GM18870 (cell line): ENCODE results near the gene ST3GAL4.
"Not testable (repeated sequence)": the region's sequence is repeated elsewhere in the genome, so short reads cannot be mapped to it uniquely, and the experiment has no call there.

Source experiments
- ATAC-seq: cut with Tn5 transposase; IDR thresholded peaks from one replicate; pipeline ENCODE4 v1.9.1; 2021; ENCODE audit warnings: moderate library complexity; ENCODE audit not compliant: unreplicated experiment

ST3GAL4 gene

DNA sequence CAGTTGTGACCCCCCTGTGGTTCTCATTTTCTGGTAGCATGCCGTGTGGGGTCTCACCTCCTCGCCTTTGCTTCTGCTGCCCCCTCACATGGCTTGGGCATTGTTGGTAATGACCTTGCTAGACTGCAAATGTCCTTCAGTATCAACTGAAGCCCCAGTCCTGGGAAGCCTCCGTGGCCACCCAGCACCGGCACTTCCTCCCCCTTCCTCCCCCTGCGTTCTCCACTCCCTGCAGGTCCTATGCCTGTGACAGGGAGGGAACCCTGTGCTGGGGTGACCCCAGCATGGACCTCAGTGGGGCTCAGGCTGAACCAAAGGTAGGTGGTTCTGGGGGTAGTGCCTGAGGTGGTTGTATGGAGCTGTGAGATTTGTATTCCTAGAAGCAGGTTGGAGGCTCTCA is 5.9 kb downstream of the ST3GAL4 start:
- no peak for ATAC-seq

DNA sequence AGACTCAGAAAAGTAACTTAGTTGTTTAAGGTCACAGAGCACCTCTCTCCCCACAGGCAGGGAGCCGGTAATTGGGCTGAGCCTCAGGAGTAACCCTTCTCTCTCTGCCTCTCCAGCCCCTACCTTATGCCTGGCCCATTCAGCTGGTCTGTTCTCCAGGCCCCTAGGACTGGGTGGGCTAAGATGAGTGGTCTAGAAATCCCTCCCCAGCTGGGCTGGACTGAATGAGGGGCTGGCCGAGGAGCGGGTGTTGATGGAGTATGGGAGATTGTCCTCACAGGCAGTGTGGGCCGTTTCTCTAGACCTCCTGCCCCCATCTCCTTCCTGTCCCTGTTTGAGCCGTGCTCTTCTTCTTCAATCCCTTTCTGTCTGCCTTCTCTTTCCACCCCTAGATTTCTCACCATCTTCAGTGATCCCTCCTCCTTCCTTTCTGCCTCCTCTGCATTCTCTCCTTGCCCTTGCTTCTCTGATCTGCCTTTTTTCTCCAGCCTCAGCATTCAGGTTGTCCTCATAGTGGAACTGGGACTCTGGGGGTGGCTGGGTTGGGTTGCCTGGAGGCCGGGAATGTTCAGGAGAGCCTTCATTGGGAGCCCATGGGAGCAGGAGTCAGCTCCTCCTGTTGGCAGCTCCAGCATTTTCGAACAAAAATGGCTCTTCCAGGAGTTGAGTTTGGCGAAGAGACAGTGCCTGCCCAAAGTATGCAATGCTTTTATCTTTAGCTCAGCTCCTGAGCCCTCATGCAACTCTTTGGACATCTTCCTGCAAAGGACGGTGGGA is 7.6 kb downstream of the ST3GAL4 start:
- ATAC-seq, result no peak

DNA sequence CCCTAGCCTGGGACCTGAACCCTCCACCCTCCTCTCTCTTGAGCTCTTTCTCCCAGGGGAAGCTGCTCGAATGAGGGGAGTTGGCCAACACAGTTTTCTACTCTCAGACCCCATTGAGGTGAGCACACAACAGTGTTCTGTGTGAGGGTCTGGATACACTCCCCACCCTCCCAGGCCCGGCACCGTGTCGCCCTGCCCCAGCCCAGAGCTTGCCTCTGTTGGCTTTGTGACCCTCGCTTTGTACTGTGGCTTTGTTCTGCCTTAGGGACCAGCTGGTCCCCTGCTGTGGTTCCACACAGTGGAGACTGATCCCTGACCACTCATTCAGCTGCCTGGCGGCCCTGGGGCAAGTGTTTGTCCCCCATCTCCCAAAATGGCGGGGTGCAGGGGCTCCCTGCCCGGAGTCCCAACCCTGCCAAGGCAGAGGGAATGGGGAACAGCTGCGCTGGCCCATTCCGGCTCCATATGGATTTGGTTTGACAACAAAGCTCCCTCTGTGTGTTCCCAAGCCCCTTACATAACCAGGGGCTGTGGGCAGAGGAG is 8.3 kb downstream of the ST3GAL4 start:
- no peak for ATAC-seq

DNA sequence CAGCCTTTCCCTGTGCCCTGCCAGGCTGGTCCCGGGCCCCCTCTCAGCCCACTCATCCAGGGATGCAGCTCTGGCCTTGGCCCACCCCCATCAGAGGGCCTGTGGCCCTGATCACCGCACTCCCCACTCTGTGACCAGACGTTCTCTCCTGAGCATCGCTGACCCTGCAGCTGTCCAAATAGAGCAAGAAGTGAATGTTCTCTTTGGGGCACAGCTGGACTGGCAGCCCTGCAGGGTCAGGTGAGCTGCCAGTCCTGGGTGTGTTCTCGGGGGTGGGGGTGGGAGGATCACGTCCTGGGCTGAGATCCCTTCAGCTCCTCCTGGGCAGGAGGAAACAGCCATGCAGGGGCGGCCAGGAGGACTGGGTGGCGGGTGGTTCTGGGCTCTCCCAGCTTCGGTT is 9.2 kb downstream of the ST3GAL4 start:
- not testable (repeated sequence) for ATAC-seq

DNA sequence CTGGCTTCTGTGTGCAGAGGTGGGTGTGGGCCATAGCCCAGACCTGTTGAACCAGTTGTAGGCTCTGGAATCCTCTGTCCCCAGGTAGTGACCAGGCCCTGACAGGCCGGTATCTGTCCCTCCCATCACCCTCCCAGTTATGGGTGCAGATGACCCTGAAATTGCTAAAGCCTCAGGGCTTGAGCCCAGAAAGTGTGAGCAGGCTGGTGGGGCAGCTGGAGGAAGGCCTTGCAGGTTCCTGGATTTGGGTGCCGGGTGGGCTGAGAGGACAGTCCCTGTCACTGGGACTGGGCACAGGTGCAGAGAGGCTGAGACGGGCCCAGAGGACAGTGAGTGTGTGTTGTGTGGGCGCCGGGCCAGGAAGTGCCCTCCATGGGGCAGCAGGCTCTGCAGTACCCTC is 10.0 kb downstream of the ST3GAL4 start:
- not testable (repeated sequence) for ATAC-seq

DNA sequence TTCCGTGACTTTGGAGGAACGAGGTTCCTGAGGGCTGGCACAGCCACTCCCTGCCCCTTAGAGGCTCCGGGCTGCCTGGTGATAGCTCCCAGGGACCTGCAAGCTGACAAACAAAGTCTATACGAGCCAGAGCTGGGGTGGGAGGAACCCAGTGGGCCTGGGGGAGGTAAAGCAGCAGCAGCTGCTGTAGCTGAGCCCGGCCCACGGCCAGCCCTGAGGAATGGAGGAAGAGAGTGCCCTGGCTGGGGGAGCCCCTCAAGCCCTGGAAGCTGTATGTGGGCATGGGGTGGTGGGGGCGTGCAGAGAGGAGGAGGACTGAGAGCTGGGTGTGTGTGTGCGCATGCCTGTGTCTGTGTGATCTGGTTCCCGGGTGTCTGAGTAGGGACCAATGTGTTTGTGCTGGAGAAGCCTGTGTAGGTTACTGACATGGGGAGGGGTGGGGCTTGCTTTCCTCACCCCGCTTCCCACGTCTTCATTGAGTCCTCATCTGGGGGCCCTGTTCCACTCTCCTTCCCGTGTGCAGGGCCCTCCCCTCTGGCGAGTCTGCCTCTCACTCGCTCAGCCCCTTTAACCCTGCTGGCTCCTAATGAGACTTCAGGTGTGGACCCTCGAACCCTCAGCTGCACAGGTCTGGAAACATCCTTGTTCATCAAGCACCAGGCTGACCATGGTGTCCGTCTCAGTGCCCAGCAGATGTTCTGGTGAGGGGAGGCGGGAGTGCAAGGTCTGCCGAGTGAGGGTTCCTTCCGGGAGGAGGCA is 10.8 kb downstream of the ST3GAL4 start:
- ATAC-seq, result no peak

DNA sequence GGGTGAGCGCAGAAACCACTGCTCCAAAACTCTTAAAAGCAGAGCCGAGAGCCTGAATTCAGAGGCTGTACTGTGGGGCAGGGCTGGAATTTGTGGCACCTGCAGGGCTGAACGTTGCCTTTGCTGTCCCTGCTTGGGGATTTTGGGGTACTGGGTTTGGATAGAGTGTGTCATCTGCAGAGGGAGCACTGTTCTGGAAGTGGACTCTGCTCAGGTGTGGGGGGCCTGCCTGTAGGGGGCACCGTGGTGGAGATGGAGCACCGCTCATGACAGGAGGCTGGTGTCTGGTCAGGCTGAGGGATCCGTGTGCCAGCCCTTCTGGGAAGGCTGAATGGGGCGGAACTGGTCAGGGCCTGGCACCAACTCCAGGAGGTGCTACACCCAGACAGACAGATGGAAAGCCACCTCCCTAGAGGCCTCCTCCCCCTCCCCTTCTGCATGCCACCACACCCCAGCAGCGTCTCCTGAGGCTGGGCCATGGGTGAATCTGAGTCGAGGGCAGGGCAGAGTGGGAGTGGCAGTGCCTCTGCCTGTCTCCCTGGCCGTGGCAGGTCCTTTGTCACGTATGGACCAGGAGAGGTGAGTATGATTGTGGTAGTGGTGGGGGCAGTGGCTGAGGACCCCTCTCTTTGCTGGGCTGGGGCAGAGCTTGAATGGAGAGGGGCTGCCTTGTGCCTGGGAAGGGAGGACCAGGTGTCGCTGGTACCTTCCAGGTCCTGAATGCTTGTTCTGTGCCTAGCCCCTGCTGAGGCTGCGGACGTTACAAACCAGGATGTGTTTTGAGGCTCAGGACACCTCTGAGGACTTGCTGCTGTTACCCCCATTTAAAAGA is 11.6 kb downstream of the ST3GAL4 start:
- not testable (repeated sequence) for ATAC-seq

DNA sequence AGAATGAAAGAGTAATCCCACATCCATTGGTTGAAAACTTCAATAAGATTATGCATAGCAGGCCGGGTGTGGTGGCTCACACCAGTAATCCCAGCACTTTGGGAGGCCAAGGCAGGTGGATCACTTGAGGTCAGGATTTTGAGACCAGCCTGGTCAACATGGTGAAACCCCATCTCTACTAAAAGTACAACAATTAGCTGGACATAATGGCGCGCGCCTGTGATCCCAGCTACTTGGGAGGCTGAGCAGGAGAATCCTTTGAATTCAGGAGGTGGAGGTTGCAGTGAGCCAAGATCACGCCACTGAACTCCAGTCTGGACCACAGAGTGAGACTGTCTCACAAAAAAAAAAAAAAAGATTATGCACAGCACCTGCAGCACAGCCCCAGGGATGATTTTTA is 12.3 kb downstream of the ST3GAL4 start:
- ATAC-seq, result not testable (repeated sequence)

DNA sequence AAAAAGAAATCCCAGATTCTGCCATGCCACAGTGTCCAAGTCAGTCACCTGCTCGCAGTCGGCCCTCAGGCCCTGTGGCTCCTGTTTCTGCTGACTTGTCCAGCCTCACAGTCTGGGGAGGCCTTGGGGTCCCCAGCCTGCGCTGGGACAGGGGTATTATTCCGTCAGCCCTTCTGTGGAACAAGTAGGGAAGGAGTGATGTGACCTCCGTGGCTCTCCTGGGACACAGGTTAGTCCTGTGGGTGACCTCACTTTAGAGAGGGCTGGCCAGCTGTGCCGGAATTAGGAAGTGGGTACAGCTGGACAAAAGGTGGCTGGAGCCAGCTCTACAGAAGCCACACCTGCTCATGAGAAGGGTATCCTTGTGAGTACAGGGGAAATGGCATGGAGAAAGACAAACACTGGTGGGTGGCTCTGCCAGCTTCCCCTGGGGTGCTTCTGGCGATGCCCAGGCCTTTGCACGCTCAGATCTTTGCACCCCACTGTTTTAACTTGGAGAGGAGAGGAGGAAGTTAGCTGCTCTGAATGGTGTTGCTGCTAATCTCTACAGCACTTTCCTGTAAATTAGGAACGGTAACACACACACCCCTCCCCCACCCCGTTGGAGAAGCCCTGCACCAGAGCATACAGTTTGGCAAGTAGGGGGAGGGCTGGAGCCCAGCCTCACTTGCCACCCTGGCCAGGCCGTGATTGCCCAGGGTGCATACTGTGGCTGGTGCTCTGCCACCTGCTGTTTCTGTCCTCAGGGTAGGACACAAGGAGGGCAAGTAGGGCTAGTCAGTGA is 13.0 kb downstream of the ST3GAL4 start:
- not testable (repeated sequence) for ATAC-seq

DNA sequence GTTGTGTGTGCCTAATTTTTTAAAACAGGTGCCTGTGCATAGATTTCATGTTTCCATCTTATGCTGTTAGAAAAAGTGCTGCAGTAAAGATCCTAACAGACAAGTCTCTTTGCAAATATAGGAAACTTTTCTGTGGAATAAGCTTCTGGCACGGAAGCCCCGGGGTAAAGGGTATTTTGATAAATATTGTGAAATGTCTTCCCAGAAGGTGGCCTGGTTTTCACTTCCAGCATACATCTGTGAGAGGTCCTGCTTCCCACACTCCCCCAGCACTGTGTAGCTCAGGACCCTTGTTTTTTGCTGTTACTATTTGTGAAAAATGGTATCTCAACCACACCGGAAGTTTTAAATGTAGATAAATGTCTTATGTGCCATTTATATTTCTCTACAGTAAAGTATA is 14.5 kb downstream of the ST3GAL4 start:
- no peak for ATAC-seq

DNA sequence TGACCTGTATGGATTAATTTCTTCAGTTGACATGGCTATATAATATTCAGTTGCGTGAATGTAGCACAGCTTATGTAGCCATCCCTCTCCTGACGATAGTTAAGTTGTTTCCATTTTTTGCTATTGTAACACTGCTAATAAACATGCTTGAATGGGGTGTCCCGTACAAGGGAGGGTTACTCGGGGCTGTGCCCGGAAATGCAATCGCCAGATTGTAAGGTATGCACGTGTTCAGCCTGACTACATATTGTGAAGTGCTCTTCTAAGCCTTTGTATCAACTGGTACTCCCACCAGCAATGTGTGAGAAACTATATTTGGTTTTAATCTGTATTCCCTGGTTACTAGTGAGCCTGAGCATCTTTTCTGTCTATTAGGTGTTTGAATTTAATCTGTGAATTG is 16.1 kb downstream of the ST3GAL4 start:
- no peak for ATAC-seq

DNA sequence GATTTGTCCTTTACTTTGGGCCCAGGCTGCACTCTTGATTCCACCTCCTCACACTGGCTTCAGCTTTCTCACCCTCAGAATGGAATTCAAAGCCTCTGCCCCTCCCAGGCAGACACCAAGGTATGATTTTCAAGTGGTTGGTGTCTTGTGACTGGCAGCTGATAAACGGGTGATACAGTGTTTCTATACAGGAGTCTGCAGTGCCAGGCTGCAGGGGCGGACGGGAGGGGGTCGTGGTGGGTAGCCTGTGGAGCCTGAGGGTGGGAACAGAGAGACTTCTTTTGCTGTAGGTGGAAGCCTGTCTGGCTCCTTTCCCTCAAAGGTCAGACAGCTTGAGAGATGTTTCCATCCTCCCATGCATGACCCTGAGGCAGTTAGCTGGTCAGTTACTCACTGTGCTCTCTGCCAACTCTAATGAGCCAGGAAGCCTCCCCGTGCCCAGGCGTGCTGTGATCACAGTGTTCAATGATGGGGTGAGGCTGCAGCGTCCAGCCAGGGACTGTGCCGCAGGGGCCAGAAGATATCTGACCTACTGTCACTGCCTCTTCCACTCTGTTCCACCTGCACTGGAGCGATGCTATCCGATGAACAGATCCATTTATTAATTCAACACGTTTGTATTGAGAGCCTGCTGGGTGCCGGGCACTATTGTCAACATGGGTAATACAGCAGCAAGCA is 18.0 kb downstream of the ST3GAL4 start:
- ATAC-seq, result not testable (repeated sequence)

DNA sequence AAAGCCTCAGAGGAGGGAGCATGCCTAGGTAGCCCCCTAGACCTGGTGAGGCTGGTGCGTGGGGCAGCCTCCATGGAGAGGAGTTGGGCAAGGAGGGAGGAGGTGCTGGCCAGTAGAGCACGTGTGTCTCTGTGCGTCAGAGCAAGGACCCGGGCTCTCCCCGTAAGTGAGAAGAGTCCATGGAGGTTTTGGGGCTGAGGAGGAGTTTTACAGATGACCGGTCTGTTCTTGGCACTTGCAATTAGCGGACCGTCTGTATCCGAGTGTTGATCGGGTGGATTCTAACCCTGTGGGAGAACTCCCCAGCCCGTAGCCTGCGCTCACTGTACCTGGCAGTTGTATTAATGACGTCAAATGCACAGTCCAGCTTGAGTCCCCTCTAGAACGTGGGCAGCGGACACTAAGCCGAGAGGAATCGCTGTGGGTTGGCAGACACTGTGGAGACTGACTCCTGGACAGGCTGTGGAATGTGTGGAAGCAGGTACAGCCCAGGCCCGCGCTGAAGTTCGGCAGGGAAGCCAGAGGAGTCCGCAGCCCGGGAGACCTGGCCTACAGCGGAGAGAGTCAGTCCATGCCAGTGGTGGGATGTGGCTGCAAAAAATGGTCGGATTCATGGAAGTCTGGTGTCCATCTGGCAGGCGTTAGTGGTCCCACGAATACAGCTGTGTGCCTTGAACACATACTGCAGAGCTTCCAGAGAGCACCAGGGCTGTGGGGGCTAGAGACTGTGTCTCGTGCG is 19.2 kb downstream of the ST3GAL4 start:
- not testable (repeated sequence) for ATAC-seq

DNA sequence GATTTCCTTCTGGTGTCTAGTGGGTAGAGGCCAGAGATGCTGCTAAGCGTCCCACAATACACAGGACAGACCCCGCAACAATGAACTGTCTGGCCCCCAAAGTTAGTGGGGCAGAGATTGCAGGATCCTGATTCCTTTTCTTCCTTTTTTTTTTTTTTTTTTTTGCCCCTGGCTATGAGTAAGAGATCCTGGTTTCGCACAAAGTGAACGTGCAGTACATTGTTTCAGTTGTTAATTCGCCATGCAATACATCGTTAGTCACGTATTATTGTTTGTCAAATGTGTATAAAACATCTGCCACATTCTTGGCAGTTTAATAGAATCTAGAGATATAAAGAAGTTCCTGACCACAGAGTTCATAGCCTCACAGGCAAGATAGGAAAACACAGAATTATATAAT is 20.2 kb downstream of the ST3GAL4 start:
- ATAC-seq, result no peak

DNA sequence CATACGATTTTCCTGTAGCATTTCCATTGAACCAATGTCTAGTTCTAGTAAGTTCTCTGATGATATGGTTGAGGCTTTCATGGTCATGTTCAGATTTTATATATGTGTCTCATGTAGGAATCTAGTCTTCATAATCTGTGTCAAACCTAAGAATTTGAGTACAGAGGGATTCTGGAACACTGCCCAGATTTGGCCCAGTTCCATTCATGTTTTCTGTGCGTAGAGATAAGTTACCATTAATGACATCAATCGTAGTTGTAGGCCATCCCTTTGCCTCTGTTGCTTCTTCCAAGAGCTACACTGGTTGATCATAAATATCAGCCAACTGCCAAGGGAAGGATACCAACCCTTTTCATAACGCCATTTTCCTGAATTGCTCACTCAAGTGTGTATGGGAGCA is 23.3 kb downstream of the ST3GAL4 start:
- no peak for ATAC-seq

DNA sequence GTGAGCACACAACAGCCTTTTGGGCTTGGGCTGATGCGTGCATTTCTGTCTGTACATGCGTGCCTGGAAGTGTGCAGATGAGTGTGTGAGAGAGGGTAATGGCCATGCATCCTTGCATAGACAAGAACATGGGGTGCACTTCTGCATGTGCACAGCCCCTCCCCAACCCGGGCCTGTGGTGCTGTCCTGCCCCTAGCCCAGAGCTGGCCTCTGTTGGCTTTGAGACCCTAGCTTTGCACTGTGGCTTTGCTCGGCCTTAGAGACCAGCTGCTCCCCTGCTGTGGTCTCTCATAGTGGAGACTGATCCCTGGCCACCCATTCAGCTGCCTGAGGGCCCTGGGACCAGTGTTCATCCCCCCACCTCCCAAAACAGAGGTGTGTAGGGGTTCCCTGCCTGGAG is 25.4 kb downstream of the ST3GAL4 start:
- no peak for ATAC-seq

DNA sequence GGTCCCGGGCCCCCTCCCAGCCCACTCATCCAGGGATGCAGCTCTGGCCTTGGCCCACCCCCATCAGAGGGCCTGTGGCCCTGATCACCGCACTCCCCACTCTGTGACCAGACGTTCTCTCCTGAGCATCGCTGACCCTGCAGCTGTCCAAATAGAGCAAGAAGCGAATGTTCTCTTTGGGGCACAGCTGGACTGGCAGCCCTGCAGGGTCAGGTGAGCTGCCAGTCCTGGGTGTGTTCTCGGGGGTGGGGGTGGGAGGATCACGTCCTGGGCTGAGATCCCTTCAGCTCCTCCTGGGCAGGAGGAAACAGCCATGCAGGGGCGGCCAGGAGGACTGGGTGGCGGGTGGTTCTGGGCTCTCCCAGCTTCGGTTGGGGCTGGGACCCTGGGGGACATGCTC is 26.5 kb downstream of the ST3GAL4 start:
- not testable (repeated sequence) for ATAC-seq

DNA sequence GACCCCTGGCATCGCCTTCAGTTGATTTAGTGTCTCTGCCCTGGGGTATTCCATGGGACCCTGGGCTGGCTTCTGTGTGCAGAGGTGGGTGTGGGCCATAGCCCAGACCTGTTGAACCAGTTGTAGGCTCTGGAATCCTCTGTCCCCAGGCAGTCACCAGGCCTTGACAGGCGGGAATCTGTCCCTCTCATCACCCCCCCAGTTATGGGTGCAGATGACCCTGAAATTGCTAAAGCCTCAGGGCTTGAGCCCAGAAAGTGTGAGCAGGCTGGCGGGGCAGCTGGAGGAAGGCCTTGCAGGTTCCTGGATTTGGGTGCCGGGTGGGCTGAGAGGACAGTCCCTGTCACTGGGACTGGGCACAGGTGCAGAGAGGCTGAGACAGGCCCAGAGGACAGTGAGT is 27.2 kb downstream of the ST3GAL4 start:
- ATAC-seq, result not testable (repeated sequence)
